Large intestine (tissue), 3 donors: ENCODE measurements around the gene CFAP299. TPM values are rescaled to one million over a fixed set of nuclear protein-coding genes. Genes with fewer than 3 reads are reported as not detected.

Source experiments
- DNase-seq, 2 donors: peaks; one replicate each; pipeline versions ENCODE4 v3.0.0 to v3.0.0-alpha.2; 2013
- H3K27ac ChIP-seq: one replicate; pipeline ENCODE4 v1.5.1; 2013; ENCODE audit warnings: low read length
- H3K27me3 ChIP-seq: 2 replicates; pipeline ENCODE4 v1.6.1; 2013; ENCODE audit warnings: low read length; ENCODE audit not compliant: control insufficient read depth, insufficient read depth
- H3K36me3 ChIP-seq: 2 replicates; pipeline ENCODE4 v1.6.1; 2013; ENCODE audit warnings: low read length; ENCODE audit not compliant: control insufficient read depth, insufficient read depth
- H3K4me1 ChIP-seq: one replicate; pipeline ENCODE4 v1.6.1; 2013; ENCODE audit warnings: low read length; ENCODE audit not compliant: control insufficient read depth, insufficient read depth
- H3K4me3 ChIP-seq: one replicate; pipeline ENCODE4 v1.5.1; 2013; ENCODE audit warnings: low read length
- H3K9me3 ChIP-seq: one replicate; pipeline ENCODE4 v1.6.1; 2013; ENCODE audit warnings: mild to moderate bottlenecking, low read depth, low read length, moderate library complexity; ENCODE audit not compliant: control insufficient read depth
- WGBS: methylation state at CpG from one replicate; pipeline ENCODE4 v1.1.5; 2013; ENCODE audit warnings: low lambda C conversion rate; ENCODE audit not compliant: insufficient coverage; 5-methylcytosine and 5-hydroxymethylcytosine counted together
- polyA plus RNA-seq: library from polyadenylated mRNA; unstranded; fragments of 120-200 nt; gene quantifications from one replicate; pipeline ENCODE4 v1.2.1, GENCODE V29; 2013

The CFAP299 gene
- polyA plus RNA-seq, 1 donor, result 0.16 TPM

DNA sequence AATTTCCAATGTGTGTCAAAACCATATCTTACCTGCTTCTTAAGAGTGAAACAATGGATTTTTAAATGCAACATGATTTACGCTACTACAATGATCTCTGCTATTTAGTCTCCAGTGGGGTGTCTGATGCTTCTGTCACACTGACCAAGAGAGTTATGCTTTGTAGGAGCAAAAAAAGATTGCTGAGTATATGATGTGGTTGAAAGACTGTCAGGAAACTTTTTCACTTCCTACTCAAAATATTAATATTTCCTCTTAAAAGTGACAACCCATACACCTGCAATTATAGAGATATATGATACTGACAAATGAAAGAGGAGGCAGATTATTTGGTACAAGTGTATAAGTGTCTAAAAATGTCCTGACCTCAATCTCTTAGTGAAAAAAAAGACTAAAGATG is 589.8 kb downstream of the CFAP299 start:
- DNase-seq, result no peak
- Histone ChIP-seq H3K9me3 (no peaks in the 10 kb centered on the region), H3K27ac (no peak overlapping the region), H3K4me1 (no peaks in the 10 kb centered on the region), H3K27me3 (no peaks in the 10 kb centered on the region), H3K4me3 (no peak overlapping the region), H3K36me3 (no peaks in the 10 kb centered on the region)
- WGBS, result no CpG with 5 or more reads among the region's 1 CpG

DNA sequence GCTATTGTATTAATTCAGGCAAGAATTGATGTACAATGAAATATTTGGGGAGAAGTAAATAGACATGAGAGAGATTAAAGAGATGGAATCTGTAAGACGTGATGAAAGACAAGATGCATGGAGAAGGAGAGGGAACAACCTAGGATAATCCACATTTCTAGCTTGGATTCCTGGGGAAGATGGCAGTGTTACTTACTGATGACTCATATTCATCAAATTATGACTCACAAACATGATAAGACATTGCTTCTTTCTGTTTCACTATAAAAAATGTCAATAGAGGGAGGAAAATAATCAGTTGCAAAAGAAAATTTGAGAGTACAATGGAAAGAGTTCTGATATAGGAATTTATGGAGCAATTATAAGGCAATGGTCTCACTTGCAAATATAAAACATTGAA is 590.9 kb downstream of the CFAP299 start:
- Histone ChIP-seq H3K27ac (no peak overlapping the region), H3K27me3 (no peaks in the 10 kb centered on the region), H3K4me3 (no peak overlapping the region), H3K36me3 (no peaks in the 10 kb centered on the region), H3K9me3 (no peaks in the 10 kb centered on the region), H3K4me1 (no peaks in the 10 kb centered on the region)
- DNase-seq, result no peak
- 100% methylated on average over 1 of the region's 1 CpG for WGBS

DNA sequence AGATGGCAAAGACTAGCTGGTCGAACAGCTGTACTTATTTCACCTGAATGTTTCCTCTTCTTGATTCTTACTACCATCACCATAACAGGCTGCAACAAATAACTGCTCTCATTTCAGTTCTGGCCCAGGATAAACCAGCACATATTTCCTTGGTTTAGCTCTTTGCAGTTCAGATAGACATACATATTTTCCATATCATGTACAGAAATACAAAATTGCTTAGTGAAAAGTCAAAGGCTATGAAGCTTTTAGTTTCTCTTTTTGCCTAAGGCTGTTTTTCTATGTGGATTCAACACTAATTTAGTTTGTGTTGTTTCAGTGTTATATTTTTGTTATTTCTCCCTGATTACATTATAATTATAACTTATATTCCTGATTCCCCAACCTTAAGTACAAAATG is 591.4 kb downstream of the CFAP299 start:
- whole genome bisulfite sequencing, result 80% methylated on average over 1 of the region's 1 CpG

DNA sequence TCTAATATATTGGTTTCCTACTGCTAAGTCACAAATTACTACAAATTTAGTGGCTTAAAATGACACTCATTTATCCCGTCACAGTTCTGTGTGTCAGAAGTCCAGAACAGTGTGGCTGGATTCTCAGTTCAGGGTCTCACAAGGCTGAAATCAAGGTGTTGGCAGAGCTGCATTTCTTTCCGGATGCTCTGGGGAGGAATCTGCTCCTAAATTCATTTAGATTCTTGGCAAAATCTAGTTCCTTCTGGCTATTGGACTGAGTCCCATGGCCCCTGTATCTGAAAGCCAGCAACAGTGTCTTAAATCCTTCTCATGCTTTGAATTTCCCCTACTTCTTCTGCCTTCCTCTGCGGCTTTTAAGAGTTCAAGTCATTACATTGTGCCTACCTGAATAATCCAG is 591.9 kb downstream of the CFAP299 start:
- H3K36me3 ChIP-seq, result no peaks in the 10 kb centered on the region
- no peaks in the 10 kb centered on the region for H3K27me3 ChIP-seq
- no peaks in the 10 kb centered on the region for H3K9me3 ChIP-seq
- no CpG with 5 or more reads among the region's 3 CpGs for WGBS
- no peak for DNase-seq
- no peak overlapping the region for H3K4me3 ChIP-seq
- no peaks in the 10 kb centered on the region for H3K4me1 ChIP-seq
- H3K27ac ChIP-seq, result no peak overlapping the region

More for the DNA sequence above, 591.4 kb downstream of the CFAP299 start:
- no peaks in the 10 kb centered on the region for H3K9me3 ChIP-seq
- H3K27ac ChIP-seq, result no peak overlapping the region
- no peaks in the 10 kb centered on the region for H3K4me1 ChIP-seq
- H3K27me3 ChIP-seq, result no peaks in the 10 kb centered on the region
- no peak for DNase-seq
- H3K36me3 ChIP-seq, result no peaks in the 10 kb centered on the region
- no peak overlapping the region for H3K4me3 ChIP-seq

DNA sequence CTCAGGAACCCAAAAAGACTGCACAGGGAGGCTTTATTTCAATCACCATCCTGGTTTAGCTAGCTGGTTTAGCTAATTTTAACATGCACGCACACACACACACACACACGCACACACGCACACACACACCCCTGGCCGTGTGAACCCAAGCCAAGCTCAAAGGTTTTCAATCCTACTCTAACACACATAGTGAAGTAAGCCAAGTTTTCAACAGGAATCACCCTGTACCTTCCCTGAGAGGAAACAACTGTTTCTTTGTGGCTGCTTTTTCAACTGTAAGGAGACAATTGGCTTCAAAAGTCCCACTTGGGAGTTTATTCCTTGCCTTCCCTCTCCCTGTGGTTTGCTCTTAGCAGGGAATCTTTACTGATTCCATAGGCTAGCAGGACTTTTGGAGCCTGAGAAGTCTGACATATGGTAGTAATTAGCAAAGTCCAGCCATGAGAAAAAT is 596.1 kb downstream of the CFAP299 start:
- Histone ChIP-seq H3K9me3 (no peaks in the 10 kb centered on the region), H3K36me3 (no peaks in the 10 kb centered on the region), H3K27ac (no peak overlapping the region), H3K4me1 (no peaks in the 10 kb centered on the region), H3K4me3 (no peak overlapping the region), H3K27me3 (no peaks in the 10 kb centered on the region)
- no CpG with 5 or more reads among the region's 4 CpGs for WGBS
- no peak for DNase-seq

DNA sequence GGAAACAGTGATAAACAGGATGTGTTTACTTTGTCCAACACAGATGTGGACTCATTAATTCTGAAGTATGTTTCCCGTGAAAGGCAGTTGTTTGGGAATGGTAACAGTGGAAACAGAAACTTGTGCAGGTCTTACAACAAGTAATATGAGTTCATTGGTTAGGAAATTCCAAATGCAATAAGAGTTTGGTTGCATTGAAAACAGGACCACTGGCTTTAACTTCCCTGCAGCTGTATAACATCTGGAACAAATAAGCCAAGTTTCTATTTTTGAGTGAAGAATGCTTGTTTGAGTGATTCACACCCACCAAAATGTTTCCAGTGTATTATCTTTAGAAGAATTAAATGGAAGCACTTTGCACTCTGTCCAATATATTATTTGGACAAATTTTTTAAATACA is 612.6 kb downstream of the CFAP299 start:
- H3K36me3 ChIP-seq, result no peaks in the 10 kb centered on the region
- H3K27ac ChIP-seq, result no peak overlapping the region
- no peak for DNase-seq
- H3K9me3 ChIP-seq, result no peaks in the 10 kb centered on the region
- no peaks in the 10 kb centered on the region for H3K4me1 ChIP-seq
- H3K27me3 ChIP-seq, result no peaks in the 10 kb centered on the region
- H3K4me3 ChIP-seq, result no peak overlapping the region
- WGBS, result no CpG with 5 or more reads among the region's 1 CpG

DNA sequence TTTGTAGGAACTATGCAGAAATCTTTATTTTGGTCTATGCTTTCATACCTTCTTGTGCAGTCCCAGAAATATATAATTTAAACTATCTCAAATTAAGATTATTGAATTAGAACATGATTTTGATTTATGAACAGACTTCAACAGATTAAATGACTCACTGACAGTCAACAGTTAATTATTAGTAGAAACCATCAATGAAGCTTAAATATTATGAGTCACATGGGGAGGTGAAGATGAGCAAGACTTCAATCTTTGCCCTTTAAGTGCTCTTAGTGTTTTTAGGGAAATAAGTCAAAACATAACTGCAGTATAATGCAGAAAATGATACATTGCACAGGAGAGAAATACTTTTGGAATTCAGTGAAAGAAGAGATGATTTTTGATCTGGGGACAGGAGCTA is 613.5 kb downstream of the CFAP299 start:
- Histone ChIP-seq H3K27ac (no peak overlapping the region), H3K4me3 (no peak overlapping the region), H3K9me3 (no peaks in the 10 kb centered on the region), H3K4me1 (no peaks in the 10 kb centered on the region), H3K36me3 (no peaks in the 10 kb centered on the region), H3K27me3 (no peaks in the 10 kb centered on the region)
- no peak for DNase-seq

DNA sequence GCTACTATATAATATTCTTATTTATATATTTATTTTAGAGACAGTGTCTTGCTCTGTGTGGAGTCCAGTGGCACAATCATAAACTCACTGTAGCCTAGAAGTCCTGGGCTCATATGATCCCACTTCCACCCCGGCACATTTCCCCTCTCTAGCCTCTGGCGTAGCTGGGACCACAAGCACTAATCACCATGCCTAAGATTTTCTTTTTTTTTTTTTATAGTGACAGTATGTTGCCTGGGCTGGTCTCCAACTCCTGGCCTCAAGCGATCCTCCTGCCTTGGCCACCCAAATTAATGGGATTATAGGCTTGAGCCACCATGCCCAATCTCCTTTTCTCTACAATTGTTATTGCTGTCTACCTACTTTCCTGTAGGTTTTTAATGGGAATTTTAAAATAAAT is 620.9 kb downstream of the CFAP299 start:
- WGBS, result no CpG with 5 or more reads among the region's 3 CpGs
- DNase-seq, result no peak
- no peaks in the 10 kb centered on the region for H3K27me3 ChIP-seq
- H3K27ac ChIP-seq, result no peak overlapping the region
- H3K36me3 ChIP-seq, result no peaks in the 10 kb centered on the region
- H3K9me3 ChIP-seq, result no peaks in the 10 kb centered on the region
- H3K4me1 ChIP-seq, result no peaks in the 10 kb centered on the region
- H3K4me3 ChIP-seq, result no peak overlapping the region

DNA sequence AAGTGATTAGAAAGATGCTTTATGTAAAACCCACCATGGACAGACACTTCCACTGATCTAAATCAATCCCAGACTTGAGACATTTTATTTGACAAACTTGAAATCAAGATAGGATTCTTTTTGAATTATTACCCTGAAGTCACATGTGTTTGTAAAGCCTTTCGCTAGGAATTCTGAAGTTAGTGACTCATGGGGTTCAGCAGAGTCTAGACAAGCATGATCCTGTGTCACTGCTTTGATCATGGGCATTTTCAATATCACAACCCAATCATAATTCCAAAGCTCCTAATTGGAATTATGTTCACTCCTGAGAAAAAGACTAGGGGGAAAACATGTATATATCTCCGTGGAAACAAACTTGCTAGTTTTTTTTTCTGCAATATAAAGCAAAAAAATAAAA is 627.5 kb downstream of the CFAP299 start:
- no peaks in the 10 kb centered on the region for H3K9me3 ChIP-seq
- H3K27ac ChIP-seq, result no peak overlapping the region
- no peaks in the 10 kb centered on the region for H3K4me1 ChIP-seq
- no peaks in the 10 kb centered on the region for H3K36me3 ChIP-seq
- DNase-seq, result no peak
- H3K4me3 ChIP-seq, result no peak overlapping the region
- no peaks in the 10 kb centered on the region for H3K27me3 ChIP-seq
- WGBS, result 50% methylated on average over 1 of the region's 2 CpGs

DNA sequence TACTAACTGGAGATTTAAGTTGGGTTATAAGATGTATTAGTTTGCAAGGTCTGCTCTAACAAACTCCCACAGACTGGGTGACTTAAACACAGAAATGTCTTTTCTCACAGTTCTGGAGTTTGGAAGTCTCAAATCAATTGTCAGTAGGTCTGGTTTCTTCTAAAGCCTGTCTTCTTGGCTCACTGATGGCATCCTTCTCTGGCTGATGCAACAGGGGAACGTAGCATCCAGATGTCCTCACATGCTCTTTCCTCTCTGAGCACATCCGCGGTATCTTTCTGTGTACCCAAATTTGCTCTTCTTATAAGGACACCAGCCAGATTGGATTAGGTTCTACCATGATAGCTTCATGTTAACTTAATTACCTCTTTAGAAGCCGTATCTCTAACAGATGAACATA is 631.8 kb downstream of the CFAP299 start:
- Histone ChIP-seq H3K27me3 (no peaks in the 10 kb centered on the region), H3K27ac (no peak overlapping the region), H3K4me1 (no peaks in the 10 kb centered on the region), H3K4me3 (no peak overlapping the region), H3K9me3 (no peaks in the 10 kb centered on the region), H3K36me3 (no peaks in the 10 kb centered on the region)
- DNase-seq, result no peak
- WGBS, result 80% methylated on average over 1 of the region's 4 CpGs

DNA sequence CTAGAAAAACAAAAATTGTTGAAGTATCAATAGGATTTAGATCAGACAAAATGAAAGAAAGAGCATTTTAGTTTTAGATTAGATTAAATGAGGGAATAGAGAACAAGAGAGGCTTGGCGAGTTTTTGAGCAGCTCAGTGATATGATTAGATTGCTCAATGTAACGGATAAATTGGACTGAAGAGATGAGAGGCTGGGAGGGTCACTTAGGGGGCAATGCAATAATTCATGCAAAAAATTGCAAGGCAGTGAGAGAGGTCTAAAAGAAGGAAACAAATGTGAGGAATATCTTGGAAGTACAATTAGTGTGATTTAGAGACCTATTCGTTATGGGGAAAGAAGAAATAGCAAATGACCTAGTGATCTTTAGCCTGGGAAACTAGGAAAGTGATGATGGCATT is 644.7 kb downstream of the CFAP299 start:
- WGBS, result 77% methylated on average over 2 of the region's 3 CpGs
- Histone ChIP-seq H3K27me3 (peaks cover 2% of the 10 kb centered on the region), H3K27ac (no peak overlapping the region), H3K36me3 (no peaks in the 10 kb centered on the region), H3K9me3 (no peaks in the 10 kb centered on the region), H3K4me3 (no peak overlapping the region), H3K4me1 (no peaks in the 10 kb centered on the region)
- no peak for DNase-seq
